ENCODE measurements around the gene TRAF3IP1.

Gene TRAF3IP1

GRCh38 chr2:238344517-238344916 is 24.2 kb downstream of the TRAF3IP1 start:
- peaks cover 12% of the 10 kb centered on the region for H3K36me3 ChIP-seq
- no peaks in the 10 kb centered on the region for H3K27me3 ChIP-seq (ENCODE audit: insufficient read depth, low read depth, severe bottlenecking)
- no peak overlapping the region for H3K27ac ChIP-seq
- no peak for DNase-seq
- H3K4me3 ChIP-seq (ENCODE audit: low read depth, low read length) = no peak overlapping the region
- no peak for TF ChIP-seq CTCF (IDR thresholded peaks at IDR 0.05; ENCODE audit: low read depth, low read length)
- no peaks in the 10 kb centered on the region for H3K9me3 ChIP-seq (ENCODE audit: severe bottlenecking)

- no peak for DNase-seq
- no peak for TF ChIP-seq CTCF (IDR thresholded peaks at IDR 0.05; ENCODE audit: low read depth, low read length)
- Histone ChIP-seq H3K4me3 (ENCODE audit: low read depth, low read length) (no peak overlapping the region), H3K36me3 (peaks cover 14% of the 10 kb centered on the region), H3K27me3 (ENCODE audit: insufficient read depth, low read depth, severe bottlenecking) (no peaks in the 10 kb centered on the region), H3K27ac (no peak overlapping the region), H3K9me3 (ENCODE audit: severe bottlenecking) (no peaks in the 10 kb centered on the region)
These were observed 25.1 kb downstream of the TRAF3IP1 start for GRCh38 chr2:238345297-238345968.

GRCh38 chr2:238346544-238346943 is 26.2 kb downstream of the TRAF3IP1 start:
- H3K4me3 ChIP-seq (ENCODE audit: low read depth, low read length) = no peak overlapping the region
- TF ChIP-seq CTCF (IDR thresholded peaks at IDR 0.05; ENCODE audit: low read depth, low read length) = no peak
- no peaks in the 10 kb centered on the region for H3K27me3 ChIP-seq (ENCODE audit: insufficient read depth, low read depth, severe bottlenecking)
- H3K27ac ChIP-seq = no peak overlapping the region
- peaks cover 14% of the 10 kb centered on the region for H3K36me3 ChIP-seq
- no peaks in the 10 kb centered on the region for H3K9me3 ChIP-seq (ENCODE audit: severe bottlenecking)
- DNase-seq = no peak

- no peak for TF ChIP-seq CTCF (IDR thresholded peaks at IDR 0.05; ENCODE audit: low read depth, low read length)
- Histone ChIP-seq H3K4me3 (ENCODE audit: low read depth, low read length) (no peak overlapping the region), H3K36me3 (peaks cover 10% of the 10 kb centered on the region), H3K9me3 (ENCODE audit: severe bottlenecking) (no peaks in the 10 kb centered on the region), H3K27me3 (ENCODE audit: insufficient read depth, low read depth, severe bottlenecking) (no peaks in the 10 kb centered on the region), H3K27ac (no peak overlapping the region)
- DNase-seq = no peak
These were observed 30.0 kb downstream of the TRAF3IP1 start for GRCh38 chr2:238350150-238350897.

- Histone ChIP-seq H3K27ac (no peak overlapping the region), H3K4me3 (ENCODE audit: low read depth, low read length) (no peak overlapping the region), H3K9me3 (ENCODE audit: severe bottlenecking) (no peaks in the 10 kb centered on the region), H3K27me3 (ENCODE audit: insufficient read depth, low read depth, severe bottlenecking) (no peaks in the 10 kb centered on the region), H3K36me3 (peaks cover 10% of the 10 kb centered on the region)
- DNase-seq = no peak
- TF ChIP-seq CTCF (IDR thresholded peaks at IDR 0.05; ENCODE audit: low read depth, low read length) = no peak
These were observed 31.0 kb downstream of the TRAF3IP1 start for GRCh38 chr2:238351315-238351714.

Measured in WERI-Rb-1 (cell line).